OCI-LY1 (cell line): ENCODE measurements around the gene ZNF319.

Experiments
- H2AFZ ChIP-seq: fragments of 200-600 bp; sonication (generic), shearing (Covaris generic); 2 replicates; pipeline ENCODE4 v1.6.0; 2014; ENCODE audit warnings: antibody characterized with exemption, mild to moderate bottlenecking, low read length
- H3F3A ChIP-seq: fragments of 200-600 bp; sonication (generic), shearing (Covaris generic); 2 replicates; pipeline ENCODE4 v1.6.0; 2014; ENCODE audit warnings: mild to moderate bottlenecking, antibody characterized with exemption, low read length, moderate library complexity; ENCODE audit not compliant: insufficient read depth
- H3K27ac ChIP-seq: fragments of 200-600 bp; sonication (generic); 2 replicates; pipeline ENCODE4 v1.5.1; 2014; ENCODE audit warnings: low read length, mixed run types, mild to moderate bottlenecking, low read depth; ENCODE audit not compliant: poor library complexity, severe bottlenecking
- H3K27me3 ChIP-seq: fragments of 200-600 bp; sonication (generic); 2 replicates; pipeline ENCODE4 v1.6.0; 2014; ENCODE audit warnings: antibody characterized with exemption, mild to moderate bottlenecking, low read length, moderate library complexity; ENCODE audit not compliant: insufficient read depth
- H3K36me3 ChIP-seq: fragments of 200-600 bp; sonication (generic); 2 replicates; pipeline ENCODE4 v1.6.1; 2014; ENCODE audit warnings: mild to moderate bottlenecking, antibody characterized with exemption, low read length, moderate library complexity, mixed read lengths; ENCODE audit not compliant: insufficient read depth
- H3K4me1 ChIP-seq: fragments of 200-600 bp; sonication (generic); 2 replicates; pipeline ENCODE4 v1.5.1; 2014; ENCODE audit warnings: mild to moderate bottlenecking, low read length, moderate library complexity; ENCODE audit not compliant: insufficient read depth, severe bottlenecking
- H3K4me2 ChIP-seq: fragments of 200-600 bp; sonication (generic), shearing (Covaris generic); 2 replicates; pipeline ENCODE4 v1.6.1; 2014; ENCODE audit warnings: low read length
- H3K4me3 ChIP-seq: fragments of 200-600 bp; sonication (generic); 2 replicates; pipeline ENCODE4 v1.5.1; 2014; ENCODE audit warnings: low read length, low read depth, mild to moderate bottlenecking, mixed read lengths; ENCODE audit not compliant: poor library complexity, severe bottlenecking
- H3K79me2 ChIP-seq: fragments of 200-600 bp; shearing (Covaris generic); 2 replicates; pipeline ENCODE4 v1.6.1; 2016; ENCODE audit warnings: mixed run types, low read length, mixed read lengths; ENCODE audit not compliant: insufficient read depth
- H3K9ac ChIP-seq: fragments of 200-600 bp; sonication (generic), shearing (Covaris generic); 2 replicates; pipeline ENCODE4 v1.6.1; 2014; ENCODE audit warnings: mild to moderate bottlenecking, low read length, mixed read lengths
- H3K9me2 ChIP-seq: fragments of 200-600 bp; sonication (generic), shearing (Covaris generic); 2 replicates; pipeline ENCODE4 v1.6.1; 2014; ENCODE audit warnings: low read depth, mild to moderate bottlenecking, low read length, mixed read lengths
- H3K9me3 ChIP-seq: fragments of 200-600 bp; shearing (Covaris generic); 2 replicates; pipeline ENCODE4 v1.6.1; 2014; ENCODE audit warnings: low read length, mixed read lengths
- H4K20me1 ChIP-seq: fragments of 200-600 bp; sonication (generic), shearing (Covaris generic); 2 replicates; pipeline ENCODE4 v1.6.0; 2016; ENCODE audit warnings: mild to moderate bottlenecking, low read length; ENCODE audit not compliant: insufficient read depth
- EZH2 ChIP-seq: fragments of 200-600 bp; sonication (generic), shearing (Covaris generic); IDR thresholded peaks from 2 replicates; pipeline ENCODE4 v1.8.0; 2017; ENCODE audit warnings: borderline replicate concordance, mixed run types, mild to moderate bottlenecking, antibody characterized with exemption, low read length, moderate library complexity, mixed read lengths
- TF ChIP-seq, protein P1 (sequence below): fragments of 200-600 bp; sonication (generic), shearing (Covaris generic); IDR thresholded peaks from 2 replicates; pipeline ENCODE4 v1.5.1; 2017; ENCODE audit warnings: mild to moderate bottlenecking, antibody characterized with exemption, low read length, moderate library complexity, mixed read lengths

ZNF319 gene

DNA sequence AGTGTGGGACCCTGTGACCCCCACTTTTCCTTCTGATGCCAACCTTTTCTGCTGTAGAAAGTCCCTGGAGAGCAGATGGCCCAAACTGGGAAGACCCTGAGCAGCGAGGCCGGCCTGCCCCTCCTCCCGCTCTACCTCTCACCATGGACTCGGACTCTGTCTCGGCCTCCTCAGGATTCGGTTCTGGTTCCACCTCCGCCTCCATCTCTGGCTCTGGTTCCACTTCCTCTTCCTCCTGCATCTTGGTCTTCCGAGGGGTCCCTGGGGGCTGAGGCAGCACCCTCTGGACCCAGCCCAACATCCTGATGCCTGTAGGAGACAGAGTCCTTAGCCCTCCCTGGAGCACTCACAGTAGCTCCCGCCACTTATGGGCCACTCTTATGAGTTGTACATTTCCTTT lies 33.5 kb downstream of the ZNF319 start:
- Histone ChIP-seq H3K27me3 (no peaks in the 10 kb centered on the region), H3K27ac (no peak overlapping the region), H3K36me3 (no peaks in the 10 kb centered on the region), H3F3A (no peaks in the 10 kb centered on the region), H3K4me1 (no peaks in the 10 kb centered on the region), H3K4me3 (no peak overlapping the region), H3K9ac (no peak overlapping the region), H3K4me2 (no peak overlapping the region), H3K9me3 (no peaks in the 10 kb centered on the region), H3K9me2 (no peaks in the 10 kb centered on the region), H3K79me2 (no peaks in the 10 kb centered on the region), H4K20me1 (no peaks in the 10 kb centered on the region), H2AFZ (no peak overlapping the region)
- TF ChIP-seq, protein P1, sequence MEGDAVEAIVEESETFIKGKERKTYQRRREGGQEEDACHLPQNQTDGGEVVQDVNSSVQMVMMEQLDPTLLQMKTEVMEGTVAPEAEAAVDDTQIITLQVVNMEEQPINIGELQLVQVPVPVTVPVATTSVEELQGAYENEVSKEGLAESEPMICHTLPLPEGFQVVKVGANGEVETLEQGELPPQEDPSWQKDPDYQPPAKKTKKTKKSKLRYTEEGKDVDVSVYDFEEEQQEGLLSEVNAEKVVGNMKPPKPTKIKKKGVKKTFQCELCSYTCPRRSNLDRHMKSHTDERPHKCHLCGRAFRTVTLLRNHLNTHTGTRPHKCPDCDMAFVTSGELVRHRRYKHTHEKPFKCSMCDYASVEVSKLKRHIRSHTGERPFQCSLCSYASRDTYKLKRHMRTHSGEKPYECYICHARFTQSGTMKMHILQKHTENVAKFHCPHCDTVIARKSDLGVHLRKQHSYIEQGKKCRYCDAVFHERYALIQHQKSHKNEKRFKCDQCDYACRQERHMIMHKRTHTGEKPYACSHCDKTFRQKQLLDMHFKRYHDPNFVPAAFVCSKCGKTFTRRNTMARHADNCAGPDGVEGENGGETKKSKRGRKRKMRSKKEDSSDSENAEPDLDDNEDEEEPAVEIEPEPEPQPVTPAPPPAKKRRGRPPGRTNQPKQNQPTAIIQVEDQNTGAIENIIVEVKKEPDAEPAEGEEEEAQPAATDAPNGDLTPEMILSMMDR = no peak
- TF ChIP-seq EZH2 = no peak

- H3K4me2 ChIP-seq = no peak overlapping the region
- H3K27ac ChIP-seq = no peak overlapping the region
- no peaks in the 10 kb centered on the region for H3K79me2 ChIP-seq
- TF ChIP-seq, protein P1 = no peak
- no peak overlapping the region for H3K9ac ChIP-seq
- no peaks in the 10 kb centered on the region for H3K36me3 ChIP-seq
- H4K20me1 ChIP-seq = no peaks in the 10 kb centered on the region
- no peaks in the 10 kb centered on the region for H3K4me1 ChIP-seq
- no peaks in the 10 kb centered on the region for H3K9me2 ChIP-seq
- no peaks in the 10 kb centered on the region for H3K27me3 ChIP-seq
- no peak overlapping the region for H3K4me3 ChIP-seq
- no peak overlapping the region for H2AFZ ChIP-seq
- H3K9me3 ChIP-seq = no peaks in the 10 kb centered on the region
- no peaks in the 10 kb centered on the region for H3F3A ChIP-seq
These were observed 34.2 kb downstream of the ZNF319 start for GRCh38 chr16:57966204-57966771.

DNA sequence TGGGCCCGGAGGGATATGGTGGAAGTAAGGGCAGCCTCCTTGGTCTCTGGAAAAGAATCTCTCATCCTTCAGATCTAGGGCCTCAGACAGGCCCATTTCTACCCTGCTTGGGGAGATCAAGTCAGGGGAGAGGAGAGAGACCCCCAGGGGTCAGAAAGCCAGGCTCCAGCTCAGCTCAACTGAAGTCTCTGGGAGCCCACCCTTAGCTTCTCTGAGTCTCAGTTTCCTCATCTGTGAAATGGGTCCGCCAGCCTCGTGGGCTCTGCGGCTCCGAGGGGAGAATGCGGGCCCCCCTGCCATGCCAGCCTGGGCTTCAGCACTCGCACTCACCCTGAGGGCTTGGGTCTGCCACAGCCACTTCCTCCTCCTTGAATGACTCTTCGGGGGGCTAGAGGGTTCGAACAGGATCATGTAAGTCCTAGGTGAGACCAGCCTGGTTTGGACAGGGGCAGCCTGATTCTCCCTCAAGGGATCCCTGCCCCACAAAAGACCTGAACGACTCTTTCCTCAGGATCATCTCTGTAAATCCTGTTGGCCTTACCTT lies 36.2 kb downstream of the ZNF319 start:
- H3K27ac ChIP-seq = no peak overlapping the region
- H3F3A ChIP-seq = no peaks in the 10 kb centered on the region
- H3K4me2 ChIP-seq = no peak overlapping the region
- TF ChIP-seq, protein P1 = no peak
- TF ChIP-seq EZH2 = no peak
- H3K9ac ChIP-seq = no peak overlapping the region
- H3K4me3 ChIP-seq = no peak overlapping the region
- H3K9me2 ChIP-seq = no peaks in the 10 kb centered on the region
- H3K36me3 ChIP-seq = no peaks in the 10 kb centered on the region
- H2AFZ ChIP-seq = no peak overlapping the region
- no peaks in the 10 kb centered on the region for H3K79me2 ChIP-seq
- H3K9me3 ChIP-seq = no peaks in the 10 kb centered on the region
- H3K4me1 ChIP-seq = no peaks in the 10 kb centered on the region
- H3K27me3 ChIP-seq = no peaks in the 10 kb centered on the region
- no peaks in the 10 kb centered on the region for H4K20me1 ChIP-seq
